ENCODE data around the gene PPP4C. TPM values are rescaled to one million over a fixed set of nuclear protein-coding genes. Genes with fewer than 3 reads are reported as not detected.

PPP4C gene
- polyA plus RNA-seq, 1 donor from 2014 or later, result 173 TPM

GRCh38 chr16:30054959-30055553, 20.7 kb upstream of the PPP4C start:
- H3K36me3 ChIP-seq (ENCODE audit: insufficient read depth, low read length), result no peaks in the 10 kb centered on the region
- no peak overlapping the region for H3K4me3 ChIP-seq (ENCODE audit: low read length)
- H3K79me2 ChIP-seq (replicated peaks; ENCODE audit: insufficient read depth, low read length), result peaks cover 10% of the 10 kb centered on the region
- TF ChIP-seq CTCF (IDR thresholded peaks at IDR 0.05; ENCODE audit: poor library complexity, severe bottlenecking) (peak; percentile 39), TAF1 (IDR thresholded peaks at IDR 0.05; ENCODE audit: low read depth) (no peak)
- H3K4me2 ChIP-seq (ENCODE audit: low read length), result no peak overlapping the region
- no peaks in the 10 kb centered on the region for H3K9me2 ChIP-seq (ENCODE audit: insufficient read depth, low read length)
- no peak overlapping the region for H3K27ac ChIP-seq (ENCODE audit: low read length)
- H3F3A ChIP-seq (ENCODE audit: insufficient read depth, low read length, poor library complexity, severe bottlenecking), result no peaks in the 10 kb centered on the region
- no peaks in the 10 kb centered on the region for H3K9me3 ChIP-seq (ENCODE audit: low read length)
- no peaks in the 10 kb centered on the region for H4K20me1 ChIP-seq (ENCODE audit: insufficient read depth)
- H2AFZ ChIP-seq (ENCODE audit: low read depth, low read length), result no peak overlapping the region
- H3K9ac ChIP-seq (ENCODE audit: low read length), result no peak overlapping the region
- no peaks in the 10 kb centered on the region for H3K27me3 ChIP-seq (ENCODE audit: insufficient read depth, low read depth, low read length)

DNA sequence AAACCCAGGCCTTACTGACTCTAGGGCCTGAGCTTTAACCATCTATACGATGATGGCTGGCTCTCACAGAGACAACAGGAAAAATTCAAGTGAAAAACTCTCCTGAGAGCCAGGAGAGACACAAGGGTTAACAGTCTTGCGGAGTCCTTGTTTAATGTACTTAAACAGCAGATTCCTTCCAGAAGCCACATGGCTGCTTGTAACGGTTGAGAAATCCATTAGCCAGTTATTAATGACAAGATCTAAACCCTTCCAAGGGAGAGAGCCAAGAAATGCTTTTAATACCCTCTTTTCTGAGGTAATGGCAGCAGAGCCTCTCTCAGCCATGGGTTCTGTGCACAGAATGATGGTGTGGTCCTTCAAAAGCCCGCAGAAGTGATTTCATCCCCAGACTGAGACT, 15.4 kb upstream of the PPP4C start:
- H3K4me2 ChIP-seq (ENCODE audit: low read length), result no peak overlapping the region
- H3K27ac ChIP-seq (ENCODE audit: low read length), result no peak overlapping the region
- H3K4me3 ChIP-seq (ENCODE audit: low read length), result no peak overlapping the region
- no peaks in the 10 kb centered on the region for H4K20me1 ChIP-seq (ENCODE audit: insufficient read depth)
- H3K27me3 ChIP-seq (ENCODE audit: insufficient read depth, low read depth, low read length), result no peaks in the 10 kb centered on the region
- TF ChIP-seq EZH2 (IDR thresholded peaks at IDR 0.05; ENCODE audit: borderline replicate concordance, insufficient read depth, low read length, poor library complexity, severe bottlenecking) (no peak), RAD21 (conservative IDR thresholded peaks at IDR 0.05) (no peak), POLR2AphosphoS5 (IDR thresholded peaks at IDR 0.05) (no peak), SMC3 (conservative IDR thresholded peaks at IDR 0.05; ENCODE audit: poor library complexity) (no peak), EP300 (conservative IDR thresholded peaks at IDR 0.05; ENCODE audit: poor library complexity, severe bottlenecking) (no peak), MXI1 (conservative IDR thresholded peaks at IDR 0.05; ENCODE audit: poor library complexity, severe bottlenecking) (no peak), TAF1 (IDR thresholded peaks at IDR 0.05; ENCODE audit: low read depth) (no peak), CTCF (IDR thresholded peaks at IDR 0.05; ENCODE audit: poor library complexity, severe bottlenecking) (no peak)
- TF ChIP-seq, protein P1, sequence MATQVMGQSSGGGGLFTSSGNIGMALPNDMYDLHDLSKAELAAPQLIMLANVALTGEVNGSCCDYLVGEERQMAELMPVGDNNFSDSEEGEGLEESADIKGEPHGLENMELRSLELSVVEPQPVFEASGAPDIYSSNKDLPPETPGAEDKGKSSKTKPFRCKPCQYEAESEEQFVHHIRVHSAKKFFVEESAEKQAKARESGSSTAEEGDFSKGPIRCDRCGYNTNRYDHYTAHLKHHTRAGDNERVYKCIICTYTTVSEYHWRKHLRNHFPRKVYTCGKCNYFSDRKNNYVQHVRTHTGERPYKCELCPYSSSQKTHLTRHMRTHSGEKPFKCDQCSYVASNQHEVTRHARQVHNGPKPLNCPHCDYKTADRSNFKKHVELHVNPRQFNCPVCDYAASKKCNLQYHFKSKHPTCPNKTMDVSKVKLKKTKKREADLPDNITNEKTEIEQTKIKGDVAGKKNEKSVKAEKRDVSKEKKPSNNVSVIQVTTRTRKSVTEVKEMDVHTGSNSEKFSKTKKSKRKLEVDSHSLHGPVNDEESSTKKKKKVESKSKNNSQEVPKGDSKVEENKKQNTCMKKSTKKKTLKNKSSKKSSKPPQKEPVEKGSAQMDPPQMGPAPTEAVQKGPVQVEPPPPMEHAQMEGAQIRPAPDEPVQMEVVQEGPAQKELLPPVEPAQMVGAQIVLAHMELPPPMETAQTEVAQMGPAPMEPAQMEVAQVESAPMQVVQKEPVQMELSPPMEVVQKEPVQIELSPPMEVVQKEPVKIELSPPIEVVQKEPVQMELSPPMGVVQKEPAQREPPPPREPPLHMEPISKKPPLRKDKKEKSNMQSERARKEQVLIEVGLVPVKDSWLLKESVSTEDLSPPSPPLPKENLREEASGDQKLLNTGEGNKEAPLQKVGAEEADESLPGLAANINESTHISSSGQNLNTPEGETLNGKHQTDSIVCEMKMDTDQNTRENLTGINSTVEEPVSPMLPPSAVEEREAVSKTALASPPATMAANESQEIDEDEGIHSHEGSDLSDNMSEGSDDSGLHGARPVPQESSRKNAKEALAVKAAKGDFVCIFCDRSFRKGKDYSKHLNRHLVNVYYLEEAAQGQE (IDR thresholded peaks at IDR 0.05; ENCODE audit: borderline replicate concordance), result no peak
- H3K9me2 ChIP-seq (ENCODE audit: insufficient read depth, low read length), result no peaks in the 10 kb centered on the region
- no peak overlapping the region for H3K9ac ChIP-seq (ENCODE audit: low read length)
- H2AFZ ChIP-seq (ENCODE audit: low read depth, low read length), result no peak overlapping the region
- H3K36me3 ChIP-seq (ENCODE audit: insufficient read depth, low read length), result no peaks in the 10 kb centered on the region
- H3F3A ChIP-seq (ENCODE audit: insufficient read depth, low read length, poor library complexity, severe bottlenecking), result no peaks in the 10 kb centered on the region
- no peaks in the 10 kb centered on the region for H3K79me2 ChIP-seq (replicated peaks; ENCODE audit: insufficient read depth, low read length)
- no peaks in the 10 kb centered on the region for H3K9me3 ChIP-seq (ENCODE audit: low read length)

All from neural cell (in vitro differentiated cells).